Measurements from ENCODE around the gene TTLL4. TPM values are rescaled to one million over a fixed set of nuclear protein-coding genes. Genes with fewer than 3 reads are reported as not detected.

TTLL4 gene
- total RNA-seq, 1 experiment from 2014 or later: 13.7 TPM

DNA sequence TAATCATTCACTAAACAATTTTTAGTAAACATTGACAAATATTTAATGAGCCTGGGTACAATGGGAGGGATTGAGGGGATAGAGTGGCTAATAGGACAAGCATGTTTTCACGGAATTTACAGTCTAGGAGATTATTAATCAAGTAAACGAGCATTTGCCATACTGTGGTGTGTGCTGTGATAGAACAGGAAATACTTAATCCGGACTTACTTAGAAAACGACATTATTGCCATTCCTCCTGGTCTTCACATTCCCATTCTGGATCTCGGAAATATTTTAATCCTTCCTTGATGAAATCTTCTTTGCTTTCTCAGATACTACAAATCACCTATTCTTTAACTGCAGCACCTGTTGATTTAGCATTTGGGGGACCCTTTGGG lies 905 bp downstream of the TTLL4 start:
- no peak for DNase-seq (ENCODE audit: low read depth)

DNA sequence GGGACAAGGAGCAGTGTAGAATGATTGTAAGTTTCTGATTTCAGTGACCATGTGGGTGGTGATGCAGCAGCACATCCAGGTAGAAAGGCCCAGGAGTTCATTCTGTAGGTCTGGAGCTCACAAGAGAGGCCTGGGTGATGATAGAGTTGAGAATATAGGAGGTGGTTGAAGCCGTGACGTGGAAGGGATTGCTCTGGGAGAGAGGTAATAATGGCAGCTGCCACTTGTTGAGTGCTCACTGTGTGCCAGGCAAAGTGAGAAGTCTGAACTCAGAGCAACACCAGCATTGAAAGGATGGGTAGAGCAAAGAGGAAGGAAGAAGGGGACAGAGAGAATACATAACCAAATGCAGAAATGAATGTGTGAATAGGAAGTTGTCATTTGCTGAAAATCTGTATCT lies 3.3 kb downstream of the TTLL4 start:
- DNase-seq (ENCODE audit: low read depth): no peak

- DNase-seq (ENCODE audit: low read depth): no peak
Measured at GRCh38 chr2:218716070-218716469, 5.4 kb downstream of the TTLL4 start.

GRCh38 chr2:218717262-218717661 lies 6.6 kb downstream of the TTLL4 start:
- peak; percentile 51 for DNase-seq (ENCODE audit: low read depth)

GRCh38 chr2:218718058-218718457 lies 7.4 kb downstream of the TTLL4 start:
- DNase-seq (ENCODE audit: low read depth): no peak

GRCh38 chr2:218719457-218719856 lies 8.8 kb downstream of the TTLL4 start:
- DNase-seq (ENCODE audit: low read depth): no peak

DNA sequence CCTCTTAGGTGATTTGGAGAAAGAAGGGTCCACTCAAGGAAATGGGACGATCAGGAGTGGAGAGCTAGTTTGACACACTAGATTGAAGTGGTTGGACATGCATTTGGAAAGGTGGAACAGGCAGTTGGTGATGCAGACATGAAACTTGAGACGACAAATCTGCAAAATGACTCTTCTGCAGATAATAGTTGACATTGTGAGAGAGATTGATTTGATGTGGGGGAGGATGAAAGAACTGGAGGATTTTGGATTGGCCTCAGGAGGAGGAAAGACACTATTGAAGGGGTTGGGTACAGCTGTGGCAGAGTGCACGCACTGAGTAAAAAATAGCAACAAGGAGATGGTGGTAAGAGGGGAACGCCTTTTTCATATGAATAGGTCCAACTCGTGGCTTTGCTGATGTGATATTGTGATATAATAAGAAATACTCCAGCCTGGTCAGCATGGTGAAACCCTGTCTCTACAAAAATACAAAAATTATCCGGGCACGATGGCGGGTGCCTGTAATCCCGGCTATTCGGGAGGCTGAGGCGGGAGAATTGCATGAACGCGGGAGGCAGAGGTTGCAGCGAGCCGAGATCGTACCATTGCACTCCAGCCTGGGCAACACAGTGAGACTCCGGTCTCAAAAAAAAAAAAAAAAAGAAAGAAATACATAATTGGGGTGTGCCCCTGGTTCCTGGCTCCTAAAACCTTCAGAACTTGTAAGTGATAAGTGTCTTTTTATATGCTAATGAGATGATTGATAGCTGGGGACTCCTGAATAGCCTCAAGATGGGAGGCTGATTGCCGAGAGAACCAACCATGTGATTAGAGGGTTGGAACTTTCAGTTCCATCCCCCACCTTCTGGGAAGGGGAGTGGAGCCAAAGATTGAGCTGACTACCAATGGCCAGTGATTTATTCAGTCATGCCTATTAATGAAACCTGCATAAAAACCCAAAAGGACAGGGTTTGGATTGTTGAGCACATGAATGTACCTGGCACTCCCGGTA lies 9.7 kb downstream of the TTLL4 start:
- DNase-seq (ENCODE audit: low read depth): no peak

GRCh38 chr2:218721488-218721887 lies 10.9 kb downstream of the TTLL4 start:
- DNase-seq (ENCODE audit: low read depth): no peak

DNA sequence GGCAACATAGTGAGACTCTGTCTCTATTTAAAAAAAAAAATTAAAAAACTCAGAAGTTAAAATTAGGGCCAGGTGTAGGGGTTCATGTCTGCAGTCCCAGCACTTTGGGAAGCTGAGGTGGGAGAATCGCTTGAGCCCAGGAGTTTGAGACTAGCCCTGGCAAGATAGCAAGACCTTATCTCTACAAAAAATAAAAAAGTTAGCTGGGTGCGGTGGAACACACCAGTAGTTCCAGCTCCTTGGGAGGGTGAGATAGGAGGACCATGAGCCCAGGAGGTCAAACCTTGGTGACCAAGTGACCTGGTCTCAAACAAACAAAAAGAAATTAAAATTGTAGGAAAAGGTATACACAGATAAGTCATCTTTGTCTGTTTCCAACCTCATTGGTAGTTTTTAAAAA lies 11.3 kb downstream of the TTLL4 start:
- no peak for DNase-seq (ENCODE audit: low read depth)

DNA sequence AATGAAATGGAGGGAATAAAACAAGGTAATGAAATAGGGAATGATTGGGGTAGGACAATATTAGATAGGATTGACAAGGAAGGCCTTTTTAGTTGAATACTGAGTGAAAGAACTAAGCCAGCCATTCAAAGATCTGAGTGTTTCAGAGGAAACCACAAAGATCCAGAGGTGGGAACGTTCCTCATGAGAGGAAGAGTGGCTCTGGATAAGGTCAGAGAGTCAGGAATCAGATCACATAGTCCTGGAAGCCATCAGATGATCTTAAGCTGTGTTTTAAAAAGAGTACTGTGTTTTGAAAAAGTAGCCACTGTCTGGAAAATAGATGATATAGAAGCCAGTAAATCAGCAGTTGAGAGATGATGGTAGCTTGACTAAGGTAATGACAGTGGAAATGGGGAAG lies 11.8 kb downstream of the TTLL4 start:
- DNase-seq (ENCODE audit: low read depth): no peak

- DNase-seq (ENCODE audit: low read depth): no peak
Measured at GRCh38 chr2:218722876-218723785, 12.5 kb downstream of the TTLL4 start.

DNA sequence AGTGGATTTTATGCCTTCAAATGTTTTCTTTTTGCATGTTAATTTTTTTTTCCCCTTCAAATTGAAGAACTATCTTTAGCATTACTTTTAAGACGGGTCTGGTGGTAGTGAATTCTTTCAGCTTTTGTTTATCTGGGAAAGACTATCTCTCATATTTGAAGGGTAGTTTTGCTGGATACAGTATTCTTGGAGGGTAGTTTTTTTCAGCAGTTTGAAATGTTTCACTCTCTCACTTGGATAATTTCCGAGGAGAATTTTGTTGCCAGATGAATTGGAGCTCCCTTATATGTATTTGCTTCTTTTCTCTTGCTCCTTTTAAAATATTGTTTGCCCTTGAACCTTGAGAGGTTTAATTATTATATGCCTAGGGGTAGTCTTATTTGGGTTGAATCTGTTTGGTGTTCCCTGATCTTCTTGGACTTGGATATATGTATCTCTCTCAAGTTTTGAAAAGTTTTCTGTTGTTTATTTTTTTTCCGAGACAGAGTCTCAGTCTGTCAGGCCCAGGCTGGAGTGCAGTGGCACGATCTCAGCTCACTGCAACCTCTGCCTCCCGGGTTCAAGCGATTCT lies 15.5 kb downstream of the TTLL4 start:
- no peak for DNase-seq (ENCODE audit: low read depth)

DNA sequence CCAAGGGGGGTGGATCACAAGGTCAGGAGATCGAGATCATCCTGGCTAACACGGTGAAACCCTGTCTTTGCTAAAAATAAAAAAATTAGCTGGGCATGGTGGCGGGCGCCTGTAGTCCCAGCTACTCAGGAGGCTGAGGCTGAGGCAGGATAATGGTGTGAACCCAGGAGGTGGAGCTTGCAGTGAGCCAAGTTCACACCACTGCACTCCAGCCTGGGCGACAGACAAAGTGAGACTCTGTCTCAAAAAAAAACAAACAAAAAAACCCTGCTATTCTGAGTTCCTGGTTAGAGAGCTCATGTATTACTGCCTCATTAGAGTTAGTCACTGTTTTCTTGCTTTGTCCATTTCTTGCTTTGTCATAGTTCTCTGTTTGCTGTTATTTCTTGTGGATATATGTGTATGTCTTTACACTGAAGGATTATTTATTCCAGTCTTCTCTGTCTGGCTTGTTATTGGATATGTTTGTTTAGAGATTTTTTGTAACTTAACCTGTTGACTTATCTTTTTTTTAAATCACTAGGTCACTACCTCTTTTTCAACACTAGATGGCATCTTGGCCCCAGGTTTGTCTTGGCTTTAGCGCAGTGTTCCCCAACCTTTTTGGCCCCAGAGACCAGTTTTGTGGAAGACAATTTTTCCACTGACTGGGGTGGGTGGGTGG lies 17.0 kb downstream of the TTLL4 start:
- DNase-seq (ENCODE audit: low read depth): peak; percentile 18

- no peak for DNase-seq (ENCODE audit: low read depth)
Measured at GRCh38 chr2:218729640-218730039, 19.0 kb downstream of the TTLL4 start.

DNA sequence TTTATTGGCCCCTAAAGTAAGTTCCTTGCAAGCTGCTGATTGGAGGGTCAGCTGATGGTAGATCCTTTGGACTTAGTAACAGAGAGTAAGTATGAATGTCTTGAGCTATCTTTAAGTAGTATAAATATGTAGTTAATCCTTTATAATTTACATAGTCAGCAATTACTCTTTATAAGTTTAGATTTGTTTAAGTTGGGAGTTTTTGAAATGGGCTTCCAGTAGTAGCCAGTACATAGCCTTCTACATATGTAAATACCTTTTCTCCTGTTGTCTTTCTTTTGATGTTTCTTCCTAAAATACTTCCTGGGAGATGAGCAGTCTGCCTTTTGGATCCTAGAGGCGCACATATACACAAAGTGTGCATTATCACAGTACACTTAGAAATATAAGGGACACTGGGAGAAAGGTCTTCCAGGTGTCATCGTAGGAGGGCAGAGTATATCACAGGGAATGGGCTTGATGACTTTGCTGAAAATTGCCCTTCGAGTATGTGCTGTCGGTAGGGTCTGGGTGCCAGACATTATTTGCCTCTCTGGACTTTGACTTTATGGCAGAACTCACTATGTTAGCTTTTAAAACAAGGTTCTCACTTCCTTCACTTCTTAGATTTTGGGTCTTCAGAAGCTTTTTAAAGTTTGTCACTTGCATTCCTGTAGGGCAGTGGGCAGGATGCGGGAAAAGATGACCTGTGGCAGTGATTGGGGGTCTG lies 21.6 kb downstream of the TTLL4 start:
- no peak for DNase-seq (ENCODE audit: low read depth)

GRCh38 chr2:218732761-218733158 lies 22.1 kb downstream of the TTLL4 start:
- no peak for DNase-seq (ENCODE audit: low read depth)

DNA sequence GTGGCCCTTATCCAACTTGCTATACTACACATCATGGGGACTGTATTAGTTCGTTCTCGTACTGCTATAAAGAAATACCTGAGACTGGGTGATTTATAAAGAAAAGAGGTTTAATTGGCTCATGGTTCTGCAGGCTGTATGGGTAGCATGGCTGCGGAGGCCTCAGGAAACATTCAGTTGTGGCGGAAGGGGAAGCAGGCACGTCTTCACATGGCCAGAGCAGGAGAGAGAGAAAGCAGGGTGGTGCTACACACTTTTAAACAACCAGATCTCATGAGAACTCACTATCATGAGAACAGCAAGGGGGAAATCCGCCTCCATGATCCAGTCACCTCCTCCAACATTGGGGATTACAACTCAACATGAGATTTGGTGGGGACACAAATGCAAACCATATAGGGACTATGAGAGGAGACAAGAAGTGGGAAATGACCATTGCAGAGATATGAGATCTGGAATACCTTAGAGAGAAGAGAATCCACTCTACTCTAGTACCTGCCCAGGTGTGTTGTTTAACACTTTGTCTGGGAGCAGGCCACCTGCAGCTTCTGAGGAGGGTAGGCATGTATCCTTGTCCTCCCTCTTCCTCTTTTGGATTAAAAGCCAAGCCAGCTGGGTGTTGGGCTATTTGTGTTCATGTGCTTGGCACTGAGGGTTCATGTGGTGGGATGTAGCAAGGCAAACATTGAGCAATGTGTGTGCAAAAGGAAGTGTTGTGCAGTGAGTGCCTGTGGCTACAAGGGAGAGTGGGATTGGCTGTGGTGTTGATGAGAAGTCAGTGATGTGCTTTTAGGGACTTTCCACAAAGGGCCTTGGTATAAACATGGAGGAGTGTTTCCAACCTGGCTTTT lies 22.8 kb downstream of the TTLL4 start:
- DNase-seq (ENCODE audit: low read depth): peak; percentile 83

DNA sequence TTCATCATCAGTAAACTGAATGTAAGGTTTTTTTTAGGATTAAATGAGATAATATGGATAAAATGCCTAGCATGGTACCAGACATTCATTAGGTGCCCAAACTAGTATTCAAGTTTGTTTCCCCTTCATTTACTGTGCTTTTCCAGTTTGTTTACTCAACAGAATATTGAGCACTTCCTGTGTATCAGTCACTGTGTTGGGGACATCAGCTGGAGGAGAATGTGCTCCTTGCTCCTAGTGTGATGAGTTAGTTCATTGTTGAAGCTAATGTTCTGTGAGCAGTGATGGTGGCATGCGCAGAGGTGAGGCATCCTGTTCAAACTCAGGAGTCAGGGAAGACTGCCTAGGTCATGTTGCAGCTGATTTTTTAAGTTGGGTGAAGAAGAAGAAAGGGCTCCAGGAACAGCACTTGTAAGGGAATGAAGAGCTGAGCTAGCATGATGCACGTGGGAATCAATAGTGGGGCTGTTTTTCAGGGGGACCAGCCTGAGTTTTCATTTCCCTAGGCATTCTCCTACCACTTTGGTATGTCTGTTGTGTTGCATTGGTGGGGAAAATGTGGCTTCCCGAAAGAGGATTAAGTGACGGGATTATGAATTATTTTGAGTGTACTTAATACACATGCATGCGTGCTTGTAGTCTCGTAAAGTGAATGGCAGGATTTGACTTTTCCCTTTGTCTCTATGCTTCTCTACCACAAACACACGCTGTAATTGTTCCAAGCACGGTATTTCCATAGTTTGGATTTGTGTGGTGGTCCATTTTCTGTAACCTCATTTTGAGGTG lies 23.7 kb downstream of the TTLL4 start:
- DNase-seq (ENCODE audit: low read depth): no peak

DNA sequence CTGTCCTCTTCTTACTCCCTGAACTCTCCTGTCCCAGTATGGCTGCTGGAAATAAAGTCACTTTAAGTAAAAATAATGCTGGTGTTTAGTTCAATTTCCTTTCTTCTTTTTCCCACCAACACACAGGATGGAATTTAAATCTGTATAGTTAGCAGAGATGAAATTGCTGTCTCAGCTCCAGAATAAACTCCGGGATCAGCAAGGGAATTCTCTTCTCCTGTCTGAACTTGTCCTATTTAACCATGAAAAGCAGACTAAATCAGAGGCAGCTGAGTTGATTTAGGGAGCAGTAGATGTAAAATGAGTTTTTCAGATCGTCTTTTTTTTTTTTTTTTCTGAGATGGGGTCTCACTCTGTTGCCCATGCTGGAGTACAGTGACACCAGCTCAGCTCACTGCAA lies 25.9 kb downstream of the TTLL4 start:
- DNase-seq (ENCODE audit: low read depth): no peak

Data from Daoy (cell line).